ENCODE measurements around the gene INSR.

Gene INSR

GRCh38 chr19:7115721-7116120, 178.5 kb downstream of the INSR start:
- Mint-ChIP-seq H3K36me3 (ENCODE audit: low read depth) (no peaks in the 10 kb centered on the region), H3K9me3 (peaks cover 9% of the 10 kb centered on the region), H3K27me3 (ENCODE audit: low read depth) (no peaks in the 10 kb centered on the region), H3K27ac (no peak overlapping the region), H3K4me3 (no peak overlapping the region), H3K4me1 (ENCODE audit: low read depth) (no peaks in the 10 kb centered on the region)

DNA sequence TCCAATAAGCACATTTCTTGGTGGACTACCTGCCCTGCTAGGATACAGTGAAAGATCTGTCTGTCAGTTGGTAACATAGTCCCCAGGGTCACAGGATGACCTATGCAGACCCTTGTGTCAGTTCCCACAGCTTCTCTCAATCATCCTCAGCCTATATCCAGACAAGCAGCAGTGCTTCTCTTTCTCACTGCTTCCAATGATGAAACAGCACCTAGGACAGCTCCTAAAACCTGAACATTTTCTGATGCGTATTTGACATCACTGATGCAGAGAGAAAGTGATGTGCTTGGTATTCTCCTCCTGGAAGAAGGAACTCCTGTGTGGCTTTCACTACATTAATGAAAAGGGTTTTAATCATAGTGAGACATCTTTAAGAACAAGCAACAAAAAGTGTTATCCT, 181.0 kb downstream of the INSR start:
- Mint-ChIP-seq H3K27me3 (ENCODE audit: low read depth) (no peaks in the 10 kb centered on the region), H3K27ac (no peak overlapping the region), H3K4me1 (ENCODE audit: low read depth) (no peaks in the 10 kb centered on the region), H3K4me3 (no peak overlapping the region), H3K36me3 (ENCODE audit: low read depth) (no peaks in the 10 kb centered on the region), H3K9me3 (peaks cover 9% of the 10 kb centered on the region)

DNA sequence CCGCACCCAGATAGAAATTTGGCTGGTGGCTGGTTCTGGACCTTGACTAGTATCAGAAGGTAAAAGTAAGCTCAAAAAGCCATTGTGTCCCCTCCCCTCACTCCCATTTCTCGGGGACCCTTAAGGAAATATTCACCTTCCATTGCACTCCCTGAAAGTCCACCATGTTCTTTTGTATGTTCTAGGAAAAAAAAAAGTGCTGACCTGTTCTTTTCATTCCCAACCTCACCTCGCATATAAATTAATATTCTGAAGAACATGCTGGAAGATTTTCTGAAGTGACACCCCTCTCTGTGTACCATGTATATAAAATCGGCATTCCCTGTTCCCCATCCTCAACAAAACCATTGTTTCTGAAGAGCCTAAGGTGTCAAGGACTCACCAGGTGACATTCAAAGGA, 181.5 kb downstream of the INSR start:
- Mint-ChIP-seq H3K9me3 (peaks cover 9% of the 10 kb centered on the region), H3K4me1 (ENCODE audit: low read depth) (no peaks in the 10 kb centered on the region), H3K27ac (no peak overlapping the region), H3K4me3 (no peak overlapping the region), H3K27me3 (ENCODE audit: low read depth) (no peaks in the 10 kb centered on the region), H3K36me3 (ENCODE audit: low read depth) (no peaks in the 10 kb centered on the region)

DNA sequence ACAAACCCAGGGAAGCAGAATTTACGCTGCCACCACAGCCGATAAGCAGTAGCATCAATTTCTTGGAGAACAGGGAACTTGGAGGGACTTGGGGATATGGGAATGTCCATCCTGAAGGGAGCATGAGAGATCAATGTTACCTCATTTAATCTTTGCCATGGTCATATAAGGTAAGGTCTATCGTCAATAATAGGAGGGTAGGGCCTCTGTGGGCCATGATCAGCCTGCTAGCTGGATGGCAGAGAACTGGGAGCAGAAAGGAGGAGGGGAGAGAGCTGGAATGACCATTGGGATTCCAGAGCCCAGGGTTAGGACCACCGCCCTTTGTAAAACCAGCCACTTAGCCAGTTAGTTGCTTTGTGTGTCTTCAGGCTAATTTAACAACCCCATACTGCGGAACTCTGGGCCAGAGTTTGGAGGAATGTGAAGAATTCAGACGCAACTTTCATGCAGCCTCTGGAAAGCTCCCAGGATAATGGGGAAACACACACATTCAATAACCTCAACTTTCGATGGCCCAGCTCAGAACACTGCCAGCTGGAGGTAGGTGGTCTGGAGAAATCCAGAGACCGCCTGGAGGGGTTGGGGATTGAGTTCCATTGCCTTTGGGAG, 184.4 kb downstream of the INSR start:
- H3K27ac Mint-ChIP-seq: no peak overlapping the region
- H3K4me3 Mint-ChIP-seq: no peak overlapping the region
- H3K27me3 Mint-ChIP-seq (ENCODE audit: low read depth): no peaks in the 10 kb centered on the region
- H3K4me1 Mint-ChIP-seq (ENCODE audit: low read depth): no peaks in the 10 kb centered on the region
- H3K36me3 Mint-ChIP-seq (ENCODE audit: low read depth): no peaks in the 10 kb centered on the region
- H3K9me3 Mint-ChIP-seq: peaks cover 9% of the 10 kb centered on the region

DNA sequence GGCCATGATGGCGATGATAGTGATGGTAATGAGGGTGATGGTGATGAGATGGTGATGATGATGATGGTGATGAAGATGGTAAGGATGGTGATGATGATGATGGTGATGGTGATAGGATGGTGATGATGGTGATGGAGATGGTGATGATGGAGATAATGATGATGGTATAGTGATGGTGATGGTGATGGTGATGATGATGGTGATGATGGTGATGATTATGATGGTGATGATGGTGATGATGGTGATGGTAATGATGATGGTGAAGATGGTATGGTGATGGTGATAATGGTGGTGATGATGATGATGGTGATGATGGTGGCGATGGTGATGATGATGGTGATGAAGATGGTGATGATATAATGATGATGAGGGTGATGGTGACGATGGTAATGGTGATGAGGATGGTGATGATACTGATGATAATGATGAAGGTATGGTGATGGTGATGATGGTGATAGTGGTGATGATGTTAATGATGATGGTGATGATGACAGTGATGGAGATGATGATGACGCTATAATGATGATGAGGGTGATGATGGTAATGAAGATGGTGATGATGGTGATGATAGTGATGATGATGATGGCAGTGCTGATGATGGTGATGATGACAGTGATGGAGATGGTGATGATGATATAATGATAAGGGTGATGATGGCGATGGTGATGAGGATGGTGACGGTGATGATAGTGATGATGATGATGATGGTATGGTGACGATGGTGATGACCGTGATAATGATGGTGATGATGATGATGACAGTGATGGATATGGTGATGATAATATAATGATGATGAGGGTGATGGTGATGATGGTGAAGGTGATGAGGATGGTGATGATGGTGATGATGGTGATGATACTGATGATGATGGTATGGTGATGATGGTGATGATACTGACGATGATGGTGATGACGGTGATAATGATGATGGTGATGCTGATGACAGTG, 187.2 kb downstream of the INSR start:
- H3K9me3 Mint-ChIP-seq: no peaks in the 10 kb centered on the region
- no peaks in the 10 kb centered on the region for H3K27me3 Mint-ChIP-seq (ENCODE audit: low read depth)
- H3K4me3 Mint-ChIP-seq: no peak overlapping the region
- no peak overlapping the region for H3K27ac Mint-ChIP-seq
- no peaks in the 10 kb centered on the region for H3K4me1 Mint-ChIP-seq (ENCODE audit: low read depth)
- no peaks in the 10 kb centered on the region for H3K36me3 Mint-ChIP-seq (ENCODE audit: low read depth)

- no peaks in the 10 kb centered on the region for H3K36me3 Mint-ChIP-seq (ENCODE audit: low read depth)
- no peak overlapping the region for H3K4me3 Mint-ChIP-seq
- no peaks in the 10 kb centered on the region for H3K9me3 Mint-ChIP-seq
- H3K4me1 Mint-ChIP-seq (ENCODE audit: low read depth): peaks cover 5% of the 10 kb centered on the region
- no peak overlapping the region for H3K27ac Mint-ChIP-seq
- H3K27me3 Mint-ChIP-seq (ENCODE audit: low read depth): peaks cover 4% of the 10 kb centered on the region
These were observed 189.3 kb downstream of the INSR start for GRCh38 chr19:7104747-7105447.

DNA sequence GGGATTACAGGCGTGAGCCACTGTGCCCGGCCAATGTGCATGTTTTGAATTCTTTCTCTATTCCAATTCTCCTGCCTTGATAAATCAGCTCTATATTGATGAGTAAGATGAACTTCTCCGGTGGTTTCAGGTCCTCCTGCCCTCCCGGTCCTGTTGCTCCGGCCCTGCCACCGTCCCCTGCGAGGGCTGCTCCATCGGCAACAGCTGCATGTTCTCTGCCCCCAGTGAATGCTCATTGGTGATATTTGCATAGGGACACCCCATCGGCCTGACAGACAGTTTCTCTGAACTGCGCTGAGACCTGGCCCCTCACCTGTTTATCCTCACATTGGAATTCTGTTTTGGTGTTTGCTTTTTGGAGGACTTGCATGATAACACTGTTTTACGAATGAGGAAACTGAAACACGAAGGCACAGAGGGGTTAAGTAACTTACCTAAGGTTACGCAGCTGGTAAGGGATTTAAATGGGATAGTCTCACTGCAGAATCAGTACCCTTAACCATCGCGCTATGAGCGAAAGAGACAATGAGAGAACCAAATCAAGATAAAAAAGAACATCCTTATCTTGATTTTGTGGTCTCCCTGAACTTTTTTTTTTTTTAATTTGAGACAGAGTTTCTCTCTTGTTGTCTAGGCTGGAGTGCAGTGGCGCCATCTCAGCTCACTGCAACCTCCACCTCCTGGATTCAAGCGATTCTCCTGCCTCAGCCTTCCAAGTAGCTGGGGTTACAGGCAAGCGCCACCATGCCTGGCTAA, 192.5 kb downstream of the INSR start:
- Mint-ChIP-seq H3K27me3 (ENCODE audit: low read depth) (peaks cover 4% of the 10 kb centered on the region), H3K36me3 (ENCODE audit: low read depth) (peaks cover 7% of the 10 kb centered on the region), H3K27ac (no peak overlapping the region), H3K4me3 (peak overlapping the region; percentile 52), H3K9me3 (peaks cover 15% of the 10 kb centered on the region), H3K4me1 (ENCODE audit: low read depth) (peaks cover 13% of the 10 kb centered on the region)

GRCh38 chr19:7099597-7099921, 194.7 kb downstream of the INSR start:
- H3K4me1 Mint-ChIP-seq (ENCODE audit: low read depth): peaks cover 13% of the 10 kb centered on the region
- peaks cover 4% of the 10 kb centered on the region for H3K27me3 Mint-ChIP-seq (ENCODE audit: low read depth)
- peaks cover 28% of the 10 kb centered on the region for H3K9me3 Mint-ChIP-seq
- H3K4me3 Mint-ChIP-seq: peak overlapping the region; percentile 85
- H3K27ac Mint-ChIP-seq: peak overlapping the region; percentile 85
- peaks cover 7% of the 10 kb centered on the region for H3K36me3 Mint-ChIP-seq (ENCODE audit: low read depth)

DNA sequence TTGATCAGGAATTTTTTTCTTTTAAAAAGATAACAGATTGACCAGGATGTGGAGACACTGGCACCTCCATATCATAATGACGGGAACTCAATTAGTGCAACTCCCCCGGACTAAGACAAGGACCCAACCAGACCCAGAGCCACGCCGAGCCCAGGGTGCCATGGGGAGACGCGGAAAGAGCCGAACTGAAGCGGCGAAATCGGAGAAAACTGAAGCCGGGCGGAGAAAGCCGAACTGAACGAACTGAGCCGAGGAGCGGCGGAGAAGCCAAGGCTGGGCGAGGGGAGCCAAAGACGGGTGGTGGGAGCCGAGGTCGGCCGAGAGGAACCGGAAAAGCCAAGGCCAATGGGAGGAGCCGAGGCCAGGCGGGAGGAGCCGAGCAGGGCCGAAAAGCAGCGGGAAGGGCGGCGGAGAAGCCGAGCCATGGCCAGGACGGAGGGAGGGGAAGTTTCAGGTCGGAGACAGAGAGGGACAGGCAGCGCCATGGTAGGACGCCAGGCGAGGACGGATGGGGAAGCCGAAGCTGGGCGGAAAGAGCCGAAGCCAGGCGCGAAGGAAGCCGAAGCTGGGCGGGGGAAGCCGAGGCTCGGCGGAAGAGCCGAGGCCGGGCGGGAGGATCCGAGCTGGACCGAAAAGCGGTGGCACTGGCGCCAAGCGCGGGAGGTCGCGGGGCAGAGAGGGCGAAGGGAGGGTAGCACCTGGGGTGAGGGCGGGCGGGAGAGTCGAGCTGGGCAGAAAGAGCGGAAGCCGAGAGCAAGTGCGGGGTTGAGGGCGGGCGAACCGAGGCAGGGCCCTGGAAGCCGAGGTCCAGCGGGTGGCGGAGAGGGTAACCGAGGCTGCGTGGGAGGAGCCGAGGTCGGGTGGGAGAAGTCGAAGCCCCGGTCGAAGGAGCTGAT, 195.3 kb downstream of the INSR start:
- Mint-ChIP-seq H3K4me1 (ENCODE audit: low read depth) (peaks cover 13% of the 10 kb centered on the region), H3K36me3 (ENCODE audit: low read depth) (peaks cover 7% of the 10 kb centered on the region), H3K27ac (peak overlapping the region; percentile 85)

DNA sequence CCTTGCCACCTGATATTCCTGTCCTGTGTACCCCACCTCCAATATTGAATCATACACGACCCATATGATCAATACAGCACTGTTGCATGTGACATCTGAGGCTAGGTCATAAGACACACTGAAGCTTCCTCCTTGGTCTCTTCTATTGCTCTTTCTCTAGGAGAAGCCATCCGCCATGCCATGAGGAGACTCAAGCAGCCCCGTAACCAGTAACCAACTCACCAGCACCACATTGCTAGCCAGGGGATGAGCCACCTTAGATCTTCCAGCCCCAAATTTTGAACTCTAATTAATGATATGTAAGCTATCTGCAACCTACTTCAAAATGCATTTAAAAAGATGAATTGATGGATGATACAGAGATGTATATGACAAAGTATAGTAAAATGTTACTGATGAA, 196.1 kb downstream of the INSR start:
- Mint-ChIP-seq H3K36me3 (ENCODE audit: low read depth) (peaks cover 7% of the 10 kb centered on the region), H3K9me3 (peaks cover 32% of the 10 kb centered on the region), H3K27me3 (ENCODE audit: low read depth) (peaks cover 4% of the 10 kb centered on the region), H3K4me1 (ENCODE audit: low read depth) (peaks cover 13% of the 10 kb centered on the region), H3K27ac (peak overlapping the region; percentile 85), H3K4me3 (peak overlapping the region; percentile 85)

More for the DNA sequence above, 195.3 kb downstream of the INSR start:
- peaks cover 28% of the 10 kb centered on the region for H3K9me3 Mint-ChIP-seq
- peak overlapping the region; percentile 85 for H3K4me3 Mint-ChIP-seq
- H3K27me3 Mint-ChIP-seq (ENCODE audit: low read depth): peaks cover 4% of the 10 kb centered on the region

GRCh38 chr19:7088999-7089398, 205.2 kb downstream of the INSR start:
- Mint-ChIP-seq H3K4me1 (ENCODE audit: low read depth) (peaks cover 3% of the 10 kb centered on the region), H3K36me3 (ENCODE audit: low read depth) (peaks cover 28% of the 10 kb centered on the region), H3K27me3 (ENCODE audit: low read depth) (no peaks in the 10 kb centered on the region), H3K4me3 (no peak overlapping the region), H3K9me3 (peaks cover 69% of the 10 kb centered on the region), H3K27ac (no peak overlapping the region)

GRCh38 chr19:7083076-7083956, 210.9 kb downstream of the INSR start:
- Mint-ChIP-seq H3K9me3 (peaks cover 72% of the 10 kb centered on the region), H3K27ac (peak overlapping the region; percentile 57), H3K4me3 (no peak overlapping the region), H3K27me3 (ENCODE audit: low read depth) (no peaks in the 10 kb centered on the region), H3K36me3 (ENCODE audit: low read depth) (peaks cover 80% of the 10 kb centered on the region), H3K4me1 (ENCODE audit: low read depth) (no peaks in the 10 kb centered on the region)

GRCh38 chr19:7078008-7078407, 216.2 kb downstream of the INSR start:
- H3K27me3 Mint-ChIP-seq (ENCODE audit: low read depth): no peaks in the 10 kb centered on the region
- H3K4me3 Mint-ChIP-seq: no peak overlapping the region
- H3K9me3 Mint-ChIP-seq: peaks cover 70% of the 10 kb centered on the region
- H3K27ac Mint-ChIP-seq: no peak overlapping the region
- H3K36me3 Mint-ChIP-seq (ENCODE audit: low read depth): peaks cover 96% of the 10 kb centered on the region
- no peaks in the 10 kb centered on the region for H3K4me1 Mint-ChIP-seq (ENCODE audit: low read depth)

Measured in T-helper 1 cell treated with Interleukin-12 subunit alpha and Interleukin-12 subunit beta and Interleukin-4 antibody, amounts not matched to agents 30 μg/mL and 1 μg/mL, for 36 hours (primary cell).